GM10248 (cell line): ENCODE results near the gene GSN.

ENCODE experiments used
- CTCF ChIA-PET: fragments of 300-600 bp; sonication (Branson Sonifier 250); formaldehyde crosslinking; extraction: SDS; loops from one replicate; lab custom pipeline; 2021; ENCODE audit warnings: antibody characterized with exemption; lab: Yijun Ruan, JAX
- POLR2A ChIA-PET: fragments of 350-650 bp; sonication (Branson Sonifier 250); formaldehyde crosslinking; extraction: SDS; loops from one replicate; lab custom pipeline; 2020; ENCODE audit warnings: antibody characterized with exemption; lab: Yijun Ruan, JAX
- DNase-seq: peaks from one replicate; pipeline ENCODE4 v3.0.0; 2012; ENCODE audit errors: extremely low spot score
- TF ChIP-seq, protein P1 (sequence below): IDR thresholded peaks from 2 replicates; pipeline ENCODE4 v1.5.1; 2012; ENCODE audit warnings: mild to moderate bottlenecking, low read depth; ENCODE audit errors: extremely low read depth, missing control alignments, control extremely low read depth

Gene GSN

DNA sequence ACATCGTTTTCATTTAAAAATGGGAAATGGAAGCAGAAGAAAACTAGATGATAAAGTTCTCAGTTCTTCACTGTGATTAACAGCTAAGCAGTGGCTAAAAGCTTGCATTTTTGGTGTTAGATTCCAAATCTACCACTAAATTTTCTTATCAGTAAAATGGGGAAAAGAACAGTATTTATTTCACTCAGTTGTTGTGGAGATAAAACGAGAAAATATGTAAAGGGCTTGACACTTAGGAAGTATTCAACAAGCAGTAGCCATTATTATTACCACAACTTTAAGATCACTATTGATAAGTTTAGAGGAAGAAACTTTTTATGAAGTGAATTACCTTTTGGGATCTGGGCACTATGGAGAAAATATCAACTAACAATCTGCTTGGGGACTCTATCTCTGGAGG lies 97.6 kb downstream of the GSN start:
- TF ChIP-seq, protein P1, sequence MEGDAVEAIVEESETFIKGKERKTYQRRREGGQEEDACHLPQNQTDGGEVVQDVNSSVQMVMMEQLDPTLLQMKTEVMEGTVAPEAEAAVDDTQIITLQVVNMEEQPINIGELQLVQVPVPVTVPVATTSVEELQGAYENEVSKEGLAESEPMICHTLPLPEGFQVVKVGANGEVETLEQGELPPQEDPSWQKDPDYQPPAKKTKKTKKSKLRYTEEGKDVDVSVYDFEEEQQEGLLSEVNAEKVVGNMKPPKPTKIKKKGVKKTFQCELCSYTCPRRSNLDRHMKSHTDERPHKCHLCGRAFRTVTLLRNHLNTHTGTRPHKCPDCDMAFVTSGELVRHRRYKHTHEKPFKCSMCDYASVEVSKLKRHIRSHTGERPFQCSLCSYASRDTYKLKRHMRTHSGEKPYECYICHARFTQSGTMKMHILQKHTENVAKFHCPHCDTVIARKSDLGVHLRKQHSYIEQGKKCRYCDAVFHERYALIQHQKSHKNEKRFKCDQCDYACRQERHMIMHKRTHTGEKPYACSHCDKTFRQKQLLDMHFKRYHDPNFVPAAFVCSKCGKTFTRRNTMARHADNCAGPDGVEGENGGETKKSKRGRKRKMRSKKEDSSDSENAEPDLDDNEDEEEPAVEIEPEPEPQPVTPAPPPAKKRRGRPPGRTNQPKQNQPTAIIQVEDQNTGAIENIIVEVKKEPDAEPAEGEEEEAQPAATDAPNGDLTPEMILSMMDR = no peak

DNA sequence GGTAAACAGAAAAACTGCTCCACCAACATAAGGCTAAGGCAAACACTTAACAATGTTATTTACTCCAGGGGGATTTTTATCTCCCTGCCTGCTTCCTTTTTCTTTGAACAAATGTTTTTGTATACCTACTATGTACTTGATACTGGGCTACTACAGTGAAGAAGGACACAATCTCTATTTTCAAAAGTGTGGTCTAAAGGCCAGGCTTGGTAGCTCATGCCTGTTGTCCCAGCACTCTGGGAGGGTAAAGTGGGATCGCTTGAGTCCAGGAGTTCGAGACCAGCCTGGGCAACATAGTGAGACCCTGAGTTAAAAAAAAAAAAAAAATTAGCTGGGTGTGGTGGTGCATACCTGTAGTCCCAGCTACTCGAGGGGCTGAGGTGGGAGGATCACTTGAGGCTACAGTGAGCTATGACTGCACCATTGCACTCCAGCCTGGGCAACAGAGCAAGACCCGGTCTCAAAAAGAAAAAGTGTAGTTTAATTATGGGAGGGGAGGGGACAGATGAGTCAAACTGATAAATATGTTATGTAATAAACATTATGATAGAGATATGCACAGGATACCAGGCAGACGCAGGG lies 98.7 kb downstream of the GSN start:
- ChIA-PET CTCF (interaction anchor here (0.9 to 1.8 kb wide), 3 partner anchors 8 to 17 kb away, joined by 3 to 5 read pairs (median 4); no protein-coding TSS in a partner anchor), POLR2A (no interaction called here)
- TF ChIP-seq, protein P1 = no peak
- no peak for DNase-seq

More for the DNA sequence above, 97.6 kb downstream of the GSN start:
- no peak for DNase-seq
- CTCF ChIA-PET = interaction anchor here (1.0 to 2.8 kb wide), 5 partner anchors 10 to 46 kb away, joined by 3 to 16 read pairs (median 9); no protein-coding TSS in a partner anchor
- POLR2A ChIA-PET = no interaction called here

DNA sequence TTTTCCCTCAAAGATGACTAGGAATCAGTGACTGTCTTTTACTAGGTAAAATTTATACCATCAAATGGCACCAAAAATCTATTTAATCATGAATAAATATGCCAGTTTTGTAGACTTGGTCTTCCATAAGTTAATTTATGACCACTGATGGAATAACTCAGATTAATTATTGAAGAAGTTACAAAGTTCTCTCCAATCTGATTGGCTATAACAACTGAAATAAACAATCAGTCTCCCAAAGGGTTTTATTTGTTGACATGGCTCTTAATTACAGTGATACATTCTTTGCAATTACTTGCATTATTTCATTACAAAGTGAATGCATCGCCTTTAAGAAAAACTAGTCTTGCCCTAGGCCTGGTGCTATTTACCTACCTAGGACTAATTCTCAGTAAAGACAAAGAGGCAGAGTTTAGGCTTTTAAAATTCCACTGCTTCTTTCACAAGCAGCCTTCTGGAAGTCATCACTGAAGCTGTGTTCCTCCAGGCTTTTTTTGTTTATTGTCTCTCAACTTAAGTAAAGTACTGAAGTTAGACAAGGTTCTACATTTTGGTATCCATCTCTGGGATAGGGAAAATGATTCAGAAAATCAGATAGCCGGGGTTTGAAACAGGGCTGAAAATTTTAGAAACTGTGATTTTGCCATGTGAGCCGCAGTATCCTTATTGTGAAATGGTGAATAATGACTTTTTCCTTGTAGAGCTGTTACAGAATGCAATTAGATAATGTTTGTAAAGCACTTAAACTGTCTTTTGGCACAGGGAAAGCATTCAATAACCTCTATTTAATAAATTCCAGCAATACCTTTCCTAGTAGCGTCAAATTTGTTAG lies 99.6 kb downstream of the GSN start:
- POLR2A ChIA-PET = no interaction called here
- TF ChIP-seq, protein P1 = no peak
- DNase-seq = no peak
- CTCF ChIA-PET = interaction anchor here (0.9 to 2.2 kb wide), 4 partner anchors 9 to 47 kb away, joined by 3 to 12 read pairs (median 4); no protein-coding TSS in a partner anchor

DNA sequence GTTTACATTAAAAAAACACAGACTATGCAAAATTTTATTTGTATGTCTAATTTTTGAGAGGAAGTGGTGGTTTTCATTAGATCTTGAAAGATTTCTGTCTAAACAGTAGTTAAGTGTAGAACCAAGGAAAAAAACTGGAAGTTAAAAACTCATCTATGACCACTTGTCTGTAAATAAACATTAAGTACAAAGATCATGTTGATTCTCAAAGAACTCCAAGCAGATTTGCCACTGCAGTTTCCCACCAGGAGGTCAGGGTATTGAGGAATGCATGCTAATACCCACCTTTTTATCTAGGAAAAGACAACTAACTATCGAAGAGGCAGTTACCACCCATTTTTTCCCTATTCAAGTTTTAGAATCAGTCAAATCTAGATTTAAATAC lies 100.2 kb downstream of the GSN start:
- no peak for DNase-seq
- POLR2A ChIA-PET = no interaction called here

DNA sequence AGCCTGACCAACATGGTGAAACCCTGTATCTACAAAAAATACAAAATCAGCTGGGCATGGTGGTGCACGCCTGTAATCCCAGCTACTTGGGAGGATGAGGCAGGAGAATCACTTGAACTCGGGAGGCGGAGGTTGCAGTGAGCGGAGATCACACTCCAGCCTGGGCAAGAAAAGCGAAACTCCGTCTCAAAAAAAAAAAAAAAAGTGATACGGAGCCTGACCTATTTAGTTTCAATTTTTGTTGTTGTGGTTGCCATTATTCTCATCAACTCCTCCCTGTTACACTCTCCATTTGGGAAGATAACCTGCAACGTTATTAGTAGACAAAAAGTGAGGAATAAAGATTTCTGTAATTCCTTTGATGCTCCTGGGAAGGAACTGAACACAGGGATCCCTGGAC lies 100.8 kb downstream of the GSN start:
- TF ChIP-seq, protein P1 = no peak
- no peak for DNase-seq
- CTCF ChIA-PET = interaction anchor here (1.0 to 2.2 kb wide), 3 partner anchors 9 to 48 kb away, joined by 3 to 12 read pairs (median 5); no protein-coding TSS in a partner anchor
- POLR2A ChIA-PET = interaction anchor here (0.6 kb wide), 2 partner anchors 28 to 753 kb away, joined by 3 to 6 read pairs; no protein-coding TSS in a partner anchor

More for the DNA sequence above, 100.2 kb downstream of the GSN start:
- CTCF ChIA-PET = interaction anchor here (1.7 to 2.2 kb wide), 2 partner anchors 10 to 48 kb away, joined by 5 to 12 read pairs; no protein-coding TSS in a partner anchor
- TF ChIP-seq, protein P1 = no peak

DNA sequence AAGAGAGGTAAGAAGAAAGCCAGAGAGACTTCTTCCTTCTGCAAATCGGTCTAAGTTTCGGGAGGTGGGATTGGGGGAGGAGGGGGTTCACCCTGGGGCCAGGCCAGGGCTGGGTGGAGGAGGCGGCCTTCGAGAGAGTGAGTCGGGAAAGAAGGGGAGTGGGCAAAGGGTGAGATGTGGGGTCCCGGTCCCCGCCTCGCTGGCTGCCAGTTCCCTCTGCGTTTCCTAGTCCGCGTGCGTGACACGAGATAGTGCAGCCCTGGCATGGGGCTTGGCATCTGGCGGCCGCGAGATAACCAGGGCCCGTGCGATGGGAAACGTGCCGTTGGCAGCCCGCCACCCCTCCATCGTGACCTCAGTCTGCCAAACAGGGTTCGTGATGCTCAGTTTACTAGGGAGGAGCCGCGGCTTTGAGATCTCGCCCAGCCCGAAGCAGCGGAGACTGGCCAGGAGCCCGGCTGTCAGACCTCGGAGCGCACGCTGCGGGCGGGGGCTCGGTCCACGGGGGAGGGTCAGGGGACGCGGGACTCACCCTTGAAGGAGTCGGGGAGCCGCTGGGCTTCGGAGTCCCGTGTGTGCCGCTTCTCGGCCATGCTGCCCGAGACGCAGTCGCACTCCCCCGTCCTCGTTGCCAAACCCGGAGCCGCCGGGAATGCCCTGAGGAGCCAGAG lies 101.8 kb downstream of the GSN start, which contains the start of gene STOM:
Gene STOM, minus strand, starts transcription at position 656 of the 671 bp plus-strand sequence. Its CDS starts 63 bp downstream, at position 593.
- ChIA-PET POLR2A (interaction anchor here (0.6 kb wide), 1 partner anchor 29 kb away, joined by 6 read pairs; no protein-coding TSS in a partner anchor), CTCF (interaction anchor here (1.0 to 2.2 kb wide), 3 partner anchors 8 to 49 kb away, joined by 3 to 12 read pairs (median 5); no protein-coding TSS in a partner anchor)
- TF ChIP-seq, protein P1 = no peak
- DNase-seq = no peak
